C4-2B (cell line): ENCODE results near the gene ZNF276.

Source experiments
- H3K27ac ChIP-seq: fragments of 450-650 bp; 2 replicates; pipeline ENCODE4 v1.5.1; 2017
- CTCF ChIP-seq: fragments of 450-650 bp; conservative IDR thresholded peaks from 2 replicates; pipeline ENCODE4 v1.5.1; 2017; ENCODE audit warnings: mild to moderate bottlenecking
- ZFX ChIP-seq: fragments of 450-650 bp; IDR thresholded peaks from 2 replicates; pipeline ENCODE4 v1.6.1; 2017

ZNF276 gene

GRCh38 chr16:89786474-89787364 lies 65.4 kb downstream of the ZNF276 start:
- TF ChIP-seq ZFX (no peak), CTCF (no peak)
- H3K27ac ChIP-seq, result no peak overlapping the region

- H3K27ac ChIP-seq, result no peak overlapping the region
- no peak for TF ChIP-seq ZFX
- TF ChIP-seq CTCF, result no peak
Measured at GRCh38 chr16:89787365-89787805, 66.0 kb downstream of the ZNF276 start.
